G401.6 (cell line): Measurements from ENCODE around the gene GPC1.
"Not testable (repeated sequence)": the region's sequence is repeated elsewhere in the genome, so short reads cannot be mapped to it uniquely, and the experiment has no call there.

Source experiments
- FAIRE-seq: peaks from 2 replicates; lab custom pipeline; 2012; peaks lifted over from hg19 to GRCh38; lab: Jason Lieb, UNC

GPC1 gene

DNA sequence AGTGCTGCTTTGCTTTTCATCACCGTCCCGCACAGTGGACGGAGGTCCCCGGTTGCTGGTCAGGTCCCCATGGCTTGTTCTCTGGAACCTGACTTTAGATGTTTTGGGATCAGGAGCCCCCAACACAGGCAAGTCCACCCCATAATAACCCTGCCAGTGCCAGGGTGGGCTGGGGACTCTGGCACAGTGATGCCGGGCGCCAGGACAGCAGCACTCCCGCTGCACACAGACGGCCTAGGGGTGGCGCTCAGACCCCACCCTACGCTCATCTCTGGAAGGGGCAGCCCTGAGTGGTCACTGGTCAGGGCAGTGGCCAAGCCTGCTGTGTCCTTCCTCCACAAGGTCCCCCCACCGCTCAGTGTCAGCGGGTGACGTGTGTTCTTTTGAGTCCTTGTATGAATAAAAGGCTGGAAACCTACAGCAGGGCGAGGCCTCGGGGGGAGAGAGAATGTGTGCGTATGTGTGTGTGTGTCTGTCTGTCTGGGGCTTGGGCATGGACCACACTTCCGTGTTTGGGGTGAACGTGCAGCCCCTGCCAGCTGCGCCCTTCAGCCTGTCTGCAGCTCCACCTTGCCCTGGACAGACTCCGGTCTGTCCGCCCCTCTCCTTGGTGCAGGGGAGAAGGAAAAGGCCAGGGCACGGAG is 32.3 kb downstream of the GPC1 start:
- no peak for FAIRE-seq

DNA sequence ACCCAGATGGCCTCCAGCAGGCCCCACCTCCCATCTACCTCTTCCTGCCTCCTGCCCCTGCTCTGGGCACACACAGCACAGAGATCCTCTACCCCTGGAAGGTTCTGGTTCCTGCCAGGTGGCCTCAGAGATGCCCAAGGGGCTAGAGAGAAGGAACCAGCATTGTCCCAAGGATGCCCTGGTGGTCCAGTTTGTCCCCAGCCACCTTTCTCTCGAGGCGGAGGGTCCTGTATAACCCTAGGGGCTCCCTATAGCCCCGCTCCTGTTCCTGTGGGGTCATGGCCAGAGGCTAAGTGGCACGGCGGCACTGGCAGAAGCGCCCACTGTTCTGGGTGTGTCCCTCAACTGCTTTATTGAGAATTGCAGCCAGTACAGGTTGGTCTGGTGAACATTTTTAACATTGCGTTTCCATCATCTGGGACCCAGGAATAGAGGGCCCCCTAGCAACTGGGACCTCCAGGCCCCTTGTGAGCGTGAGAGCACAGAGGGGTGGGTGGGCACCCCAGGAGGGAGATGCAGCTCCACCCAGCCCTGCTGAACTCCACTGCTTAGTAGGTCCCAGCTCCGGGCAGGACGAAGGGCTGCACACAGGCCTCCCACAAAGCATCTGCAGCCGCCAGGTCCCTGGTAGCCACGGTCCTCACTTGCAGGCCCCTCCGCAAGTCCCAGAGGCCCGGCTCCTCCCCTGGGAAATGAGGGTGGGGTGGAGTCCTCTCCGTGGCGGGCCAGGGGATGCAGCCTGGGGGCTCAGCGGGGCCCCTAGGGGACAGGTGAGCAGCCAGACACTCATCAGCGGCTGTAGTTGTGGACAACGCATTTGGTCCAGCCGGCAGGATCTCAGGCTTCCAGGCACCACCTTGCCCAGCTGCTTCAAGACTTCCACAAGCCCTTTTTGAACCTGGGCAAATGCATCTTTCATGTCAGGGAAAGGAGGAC is 33.1 kb downstream of the GPC1 start:
- no peak for FAIRE-seq

DNA sequence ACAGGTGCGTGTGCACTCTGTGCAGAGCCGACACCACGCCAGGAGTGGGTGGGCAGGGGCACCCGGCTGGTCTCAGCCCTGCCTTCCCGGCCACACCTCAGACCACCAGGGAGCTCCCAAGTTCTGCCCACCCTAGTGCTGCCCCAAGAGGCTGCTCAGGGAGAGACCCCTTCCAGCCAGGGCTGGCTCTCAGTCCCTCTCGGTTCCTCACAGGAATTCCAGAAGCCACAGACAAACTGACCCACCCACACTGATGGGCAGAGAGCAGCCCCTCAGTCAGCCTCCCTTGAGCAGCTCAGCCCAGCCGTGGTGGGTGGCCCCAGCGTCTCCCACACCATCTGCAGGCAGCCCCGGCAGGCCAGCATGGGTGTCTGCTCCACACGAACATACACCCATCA is 33.8 kb downstream of the GPC1 start:
- FAIRE-seq, result no peak

DNA sequence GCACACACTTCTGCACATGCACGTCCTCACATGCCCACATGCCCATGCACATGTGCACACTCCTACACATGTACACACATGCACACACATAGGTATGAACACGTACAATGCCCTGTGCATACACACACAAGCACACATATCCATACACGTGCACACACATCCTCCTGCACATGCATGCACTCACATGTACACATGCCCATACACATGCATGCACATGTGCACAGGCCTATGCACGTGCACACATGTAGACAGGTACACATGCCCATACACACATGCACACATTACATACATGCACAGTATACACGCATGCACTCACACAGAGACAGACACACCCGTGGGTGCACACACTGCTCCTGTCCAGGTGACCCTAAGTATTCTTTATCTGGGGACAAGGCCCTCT is 34.3 kb downstream of the GPC1 start:
- no peak for FAIRE-seq

DNA sequence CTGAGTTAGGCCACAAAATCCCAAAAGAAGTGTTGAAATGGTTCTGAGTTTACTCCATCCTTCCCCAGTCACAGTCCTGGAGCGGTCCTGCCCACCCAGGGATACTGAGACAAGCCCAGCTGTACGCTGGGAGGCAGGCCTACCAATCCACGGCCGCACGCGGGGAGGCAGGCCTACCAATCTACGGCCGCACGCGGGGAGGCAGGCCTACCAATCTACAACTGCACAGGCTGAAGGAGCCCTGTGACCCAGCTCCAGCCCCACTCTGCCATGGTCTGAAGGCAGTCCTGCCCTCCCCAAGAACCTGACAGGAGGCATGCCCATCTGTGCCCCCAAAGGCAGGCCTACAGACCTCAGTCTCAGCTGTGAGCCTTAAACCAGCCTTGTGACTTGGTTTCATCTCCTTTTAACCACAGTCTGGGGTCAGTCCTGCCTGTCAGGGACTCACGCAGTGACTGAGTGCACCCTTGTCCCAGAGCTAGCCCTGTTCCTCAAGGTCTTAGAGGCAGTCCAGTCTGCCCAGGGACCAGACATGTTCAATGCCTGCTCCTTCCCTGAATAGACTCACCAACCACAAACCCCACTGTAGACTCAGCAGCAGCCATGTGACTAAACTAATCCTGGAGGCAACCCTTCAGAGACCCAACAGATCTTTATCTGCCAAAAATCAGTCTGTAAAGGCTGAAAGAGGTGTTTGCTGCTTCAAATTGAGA is 36.8 kb downstream of the GPC1 start:
- FAIRE-seq, result no peak

DNA sequence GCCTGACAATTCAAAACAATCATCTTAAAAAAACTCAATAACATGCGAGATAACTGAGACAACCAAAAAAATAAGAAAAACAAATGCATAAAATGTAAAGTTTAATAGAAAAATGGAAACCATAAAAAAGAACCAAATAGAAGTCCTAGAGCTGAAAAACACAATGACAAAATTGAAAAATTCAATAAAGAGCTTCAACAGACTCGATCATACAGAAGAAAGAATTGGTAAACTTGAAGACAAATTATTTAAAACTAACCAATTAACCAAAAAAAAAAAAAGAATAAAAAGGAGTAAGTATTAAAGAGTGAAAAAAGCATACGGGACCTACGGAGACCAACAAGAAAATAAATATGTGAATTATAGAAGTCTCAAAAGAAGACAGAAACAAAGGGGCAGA is 37.7 kb downstream of the GPC1 start:
- peak; percentile 76 for FAIRE-seq

DNA sequence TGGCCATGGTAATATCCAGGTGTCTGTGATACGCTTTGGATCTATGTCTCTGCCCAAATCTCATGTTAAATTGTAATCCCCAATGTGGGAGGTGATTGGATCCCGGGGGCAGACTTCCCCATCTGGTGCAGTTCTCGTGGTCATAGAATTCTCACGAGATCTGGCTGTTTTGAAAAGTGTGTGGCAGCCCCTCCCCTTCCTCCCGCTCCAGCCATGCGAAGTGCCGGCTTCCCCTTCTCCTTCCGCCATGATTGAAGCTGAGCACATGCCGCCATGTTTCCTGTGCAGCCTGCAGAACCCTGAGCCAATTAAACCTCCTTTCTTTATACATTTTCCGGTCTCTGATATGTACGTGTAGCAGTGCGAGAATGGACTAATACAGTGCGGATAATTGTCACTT is 42.5 kb downstream of the GPC1 start:
- FAIRE-seq, result no peak

DNA sequence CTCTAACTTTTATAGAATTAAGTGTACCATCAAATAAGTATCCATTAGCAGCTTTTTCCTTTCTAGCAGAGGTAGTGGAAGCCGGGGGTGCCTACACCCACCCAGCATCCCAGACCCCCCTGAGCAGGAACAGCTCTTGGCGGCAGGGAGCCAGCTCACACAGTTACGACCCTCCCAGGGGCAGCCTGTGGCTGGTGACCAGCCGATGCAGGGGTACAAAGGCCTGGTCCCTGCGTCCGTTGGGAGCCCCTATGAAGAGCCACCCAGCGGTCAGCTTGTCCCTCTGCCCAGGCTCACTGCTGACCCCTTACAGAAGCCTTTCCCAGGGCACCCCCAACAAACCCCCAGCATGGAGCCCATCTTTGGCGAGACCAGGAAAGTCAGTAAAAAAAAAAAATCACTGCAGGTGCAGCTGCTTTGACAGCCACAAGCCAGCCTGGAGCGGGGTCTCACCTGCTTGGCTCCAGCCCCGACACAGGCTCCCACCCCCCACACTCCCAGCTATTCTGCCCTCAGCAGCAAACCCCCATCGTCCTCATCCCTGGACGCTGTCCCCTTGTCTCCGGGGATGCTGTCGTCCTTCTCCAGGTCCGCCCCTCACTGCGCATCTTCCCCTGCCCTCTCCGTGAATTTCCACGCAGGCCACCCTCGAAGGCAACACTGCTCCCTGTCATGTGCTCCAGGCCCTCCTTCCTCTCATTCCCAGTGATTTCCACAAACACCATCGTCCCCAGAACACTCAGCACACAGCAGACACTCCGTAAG is 43.1 kb downstream of the GPC1 start:
- FAIRE-seq, result no peak

DNA sequence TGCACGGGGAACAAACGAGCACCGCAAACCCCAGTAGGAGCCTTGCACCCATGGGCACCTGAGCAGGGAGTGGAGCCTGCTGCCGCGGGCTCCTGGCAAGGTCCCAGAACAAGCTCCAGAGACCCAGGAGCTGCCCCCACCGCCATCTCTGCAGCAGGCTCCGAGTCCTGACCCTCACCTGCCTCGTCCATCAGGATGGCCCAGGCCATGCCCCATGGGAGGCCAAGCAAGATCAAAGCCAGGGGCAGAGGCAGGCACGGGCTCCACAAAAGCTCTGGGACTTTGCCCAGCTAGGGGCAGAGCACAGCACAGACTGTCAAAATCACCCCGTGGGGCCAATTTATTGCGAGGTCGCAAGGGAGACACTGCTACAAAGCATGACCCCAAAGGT is 43.6 kb downstream of the GPC1 start:
- no peak for FAIRE-seq

DNA sequence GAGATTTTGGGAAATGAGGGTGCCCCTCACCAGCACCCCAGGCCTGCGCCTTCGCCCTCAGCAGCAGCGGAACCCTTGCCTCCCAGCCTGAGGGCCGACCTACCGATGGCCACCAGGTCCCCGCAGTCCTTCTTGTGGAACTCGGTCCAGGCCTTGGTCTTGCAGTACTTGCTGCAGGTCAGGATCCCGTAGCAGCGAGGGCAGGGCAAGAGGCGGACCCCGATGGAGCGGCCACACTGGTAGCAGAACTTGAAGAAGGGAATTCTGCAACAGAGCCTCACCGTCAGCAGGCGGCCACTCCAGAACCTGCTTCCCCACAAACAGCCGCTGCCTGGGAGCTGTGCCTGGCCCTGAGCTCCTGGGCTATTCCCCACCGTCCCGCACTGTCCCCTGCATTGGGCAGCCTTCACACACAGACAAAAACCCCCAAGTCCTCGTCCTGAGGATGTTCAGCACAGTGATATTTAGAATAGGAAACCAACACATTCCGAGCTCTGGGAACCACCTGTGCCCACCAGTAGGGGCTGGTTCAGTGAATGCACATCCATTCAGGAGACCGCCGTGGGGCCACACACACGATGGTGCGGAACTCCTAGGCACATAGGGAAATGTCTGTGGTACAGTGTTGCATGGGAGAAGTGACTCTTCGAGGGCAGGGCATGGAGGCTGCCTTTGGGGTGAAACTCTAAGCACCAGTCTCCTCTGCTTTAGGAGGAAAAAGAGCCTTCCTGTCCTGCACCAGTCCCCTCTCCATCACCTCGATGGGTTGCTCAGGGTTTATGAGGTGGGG is 45.6 kb downstream of the GPC1 start:
- FAIRE-seq, result no peak

DNA sequence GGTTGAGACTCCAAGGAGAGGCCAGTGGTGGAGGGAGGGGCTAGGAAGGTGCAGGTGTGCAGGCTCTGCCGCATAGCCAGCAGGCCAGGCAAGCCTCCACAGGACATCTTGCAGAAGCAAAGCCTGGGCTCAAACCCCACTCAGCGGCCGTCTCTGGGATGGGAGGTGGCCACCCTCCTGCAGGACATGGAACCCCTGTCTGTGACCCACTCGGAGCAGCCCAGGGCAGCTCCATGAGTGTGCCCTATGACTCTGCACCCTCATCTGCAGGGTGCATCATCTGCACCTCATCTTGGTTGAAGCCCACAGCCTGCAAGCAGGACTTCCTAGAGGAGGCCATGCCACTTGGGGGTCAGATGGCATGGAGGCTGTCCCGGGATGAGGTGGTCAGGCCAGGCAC is 46.3 kb downstream of the GPC1 start:
- no peak for FAIRE-seq

DNA sequence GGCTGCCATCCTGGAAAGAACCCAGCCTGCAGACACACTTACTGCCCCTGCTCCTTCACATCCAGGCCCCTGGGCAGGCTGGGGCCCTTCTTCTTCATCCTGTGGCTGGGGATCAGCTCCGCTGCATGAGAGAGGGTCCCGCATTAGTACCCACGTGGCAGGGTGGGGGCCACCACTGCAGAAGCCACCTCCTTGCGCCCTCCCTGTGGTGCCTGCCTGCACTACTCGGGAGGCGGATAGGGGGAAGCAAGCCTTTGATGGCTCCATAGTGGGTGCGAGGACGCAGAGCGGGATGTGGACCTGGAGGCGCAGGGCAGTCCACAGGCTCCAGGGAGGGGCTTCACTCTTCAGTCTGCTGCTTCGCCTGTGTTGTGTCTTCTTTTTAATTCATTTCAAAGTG is 46.7 kb downstream of the GPC1 start:
- no peak for FAIRE-seq

DNA sequence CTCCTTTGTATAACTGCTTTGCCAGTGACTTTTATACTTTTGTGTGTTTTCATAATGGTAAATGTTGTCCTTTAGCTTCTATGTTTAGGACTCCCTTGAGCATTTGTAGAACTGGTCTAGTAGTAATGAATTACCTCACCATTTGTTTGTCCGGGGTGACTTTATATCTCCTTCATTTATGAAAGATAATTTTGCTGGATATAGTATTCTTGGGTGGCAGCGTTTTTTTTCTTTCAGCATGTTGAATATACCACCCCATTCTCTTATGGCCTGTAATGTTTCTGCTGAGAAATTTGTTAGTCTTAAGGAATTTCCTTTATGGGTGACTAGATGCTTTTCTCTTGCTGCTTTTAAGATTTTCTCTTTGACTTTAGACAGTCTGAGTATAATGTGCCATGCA is 56.0 kb downstream of the GPC1 start:
- FAIRE-seq, result no peak

DNA sequence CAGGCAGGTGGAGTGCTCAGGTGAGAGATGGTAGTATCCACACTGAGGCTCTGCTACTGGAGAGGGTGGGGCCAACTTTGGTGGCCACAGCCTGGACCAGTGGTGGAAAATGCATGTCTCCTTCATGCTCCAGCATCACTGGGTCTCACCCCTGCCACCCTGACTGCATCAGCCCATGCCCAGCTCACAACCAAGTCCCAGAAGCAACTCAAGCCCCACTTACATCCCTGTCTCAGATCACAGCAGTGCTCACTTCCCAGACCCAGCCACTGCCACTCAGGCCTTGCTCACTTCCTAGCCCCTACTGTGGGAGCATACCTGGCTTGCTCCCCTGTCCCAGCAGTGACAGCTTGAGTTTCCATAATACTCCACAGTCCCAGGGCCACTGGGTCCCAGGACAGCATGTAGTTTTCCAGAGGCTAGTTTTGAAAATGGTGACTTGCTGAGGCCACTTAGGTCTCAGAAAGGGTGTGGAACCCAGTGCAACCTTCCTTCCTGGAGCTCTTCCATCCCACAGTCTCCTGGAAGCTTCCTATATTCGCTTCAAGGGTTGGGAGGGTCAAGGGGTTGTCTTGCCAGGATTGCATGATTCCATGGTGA is 58.8 kb downstream of the GPC1 start:
- FAIRE-seq, result no peak

DNA sequence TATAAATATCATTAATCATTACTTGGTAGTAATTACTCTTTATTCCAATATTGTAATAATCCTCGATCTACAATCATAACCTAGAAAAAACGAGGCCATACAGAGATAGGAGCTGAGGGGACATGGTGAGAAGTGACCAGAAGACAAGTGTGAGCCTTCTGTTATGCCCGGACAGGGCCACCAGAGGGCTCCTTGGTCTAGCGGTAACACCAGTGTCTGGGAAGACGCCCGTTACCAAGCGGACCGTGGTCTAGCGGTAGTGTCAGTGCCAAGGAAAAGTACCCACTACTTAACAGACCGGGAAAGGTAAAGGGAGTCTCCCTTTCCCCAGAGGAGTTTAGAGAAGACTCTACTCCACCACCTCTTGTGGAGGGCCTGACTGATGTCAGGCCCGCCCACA is 59.5 kb downstream of the GPC1 start:
- FAIRE-seq, result peak; percentile 73

DNA sequence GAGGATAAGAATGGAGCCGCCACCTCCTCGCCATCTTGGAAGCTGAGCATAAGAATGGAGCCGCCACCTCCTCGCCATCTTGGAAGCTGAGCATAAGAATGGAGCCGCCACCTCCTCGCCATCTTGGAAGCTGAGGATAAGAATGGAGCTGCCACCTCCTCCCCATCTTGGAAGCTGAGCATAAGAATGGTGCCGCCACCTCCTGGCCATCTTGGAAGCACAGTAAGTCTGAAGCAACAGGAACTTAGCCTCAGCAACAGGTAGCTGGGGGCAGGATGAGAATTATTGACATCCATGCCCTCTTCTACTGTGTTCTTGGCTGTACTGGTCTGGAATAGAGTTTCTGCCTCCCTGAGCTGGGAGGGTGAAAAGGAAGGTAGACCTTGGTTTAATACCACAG is 61.6 kb downstream of the GPC1 start:
- FAIRE-seq, result not testable (repeated sequence)

DNA sequence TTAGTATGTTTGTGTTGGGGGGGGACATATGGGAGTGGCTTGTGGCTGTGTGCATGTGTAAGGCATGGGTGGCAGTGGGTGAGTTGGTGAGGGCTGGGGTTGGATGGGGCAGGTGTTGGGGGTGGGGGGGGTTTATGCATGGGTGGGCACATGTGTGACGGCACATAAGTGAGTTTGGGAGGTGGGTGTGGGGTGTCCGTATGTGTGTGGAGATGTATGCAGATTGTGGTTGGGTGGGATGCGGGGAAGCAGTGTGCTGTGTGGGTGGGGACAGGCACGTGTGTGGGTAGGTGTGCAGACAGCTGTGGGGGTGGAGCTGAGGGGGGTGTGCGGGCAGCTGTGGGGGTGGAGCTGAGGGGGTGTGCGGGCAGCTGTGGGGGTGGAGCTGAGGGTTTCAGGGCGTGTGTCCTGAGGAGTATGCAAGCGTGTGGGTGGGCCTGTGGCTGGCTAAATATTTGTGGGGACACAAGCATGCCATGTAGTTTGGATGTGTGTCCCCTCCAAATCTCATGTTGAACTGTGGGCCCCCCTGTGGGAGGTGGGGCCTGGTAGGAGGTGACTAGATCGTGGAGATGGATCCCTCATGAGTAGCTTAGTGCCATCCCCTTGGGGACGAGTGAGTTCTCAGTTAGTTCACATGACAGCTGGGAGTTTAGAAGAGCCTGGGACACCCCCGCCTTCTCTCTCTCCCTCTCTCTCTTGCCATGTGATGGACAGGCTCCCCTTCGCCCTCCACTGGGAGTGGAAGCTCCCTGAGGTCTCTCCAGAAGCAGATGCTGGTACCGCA is 62.9 kb downstream of the GPC1 start:
- FAIRE-seq, result no peak

DNA sequence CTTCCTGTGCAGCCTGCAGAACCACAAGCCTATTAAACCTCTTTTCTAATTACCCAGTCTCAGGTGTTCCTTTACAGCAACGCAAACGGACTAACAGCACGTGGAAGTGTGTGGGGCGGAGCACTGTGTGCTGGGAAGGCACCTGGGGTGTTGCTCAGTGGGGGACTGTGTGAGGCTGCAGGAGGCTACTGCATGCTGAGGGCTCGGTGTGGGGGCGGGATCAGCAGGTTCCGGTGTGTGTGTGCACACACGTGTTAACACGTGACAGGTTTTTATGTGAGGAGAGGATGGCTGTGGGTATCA is 63.4 kb downstream of the GPC1 start:
- FAIRE-seq, result no peak

DNA sequence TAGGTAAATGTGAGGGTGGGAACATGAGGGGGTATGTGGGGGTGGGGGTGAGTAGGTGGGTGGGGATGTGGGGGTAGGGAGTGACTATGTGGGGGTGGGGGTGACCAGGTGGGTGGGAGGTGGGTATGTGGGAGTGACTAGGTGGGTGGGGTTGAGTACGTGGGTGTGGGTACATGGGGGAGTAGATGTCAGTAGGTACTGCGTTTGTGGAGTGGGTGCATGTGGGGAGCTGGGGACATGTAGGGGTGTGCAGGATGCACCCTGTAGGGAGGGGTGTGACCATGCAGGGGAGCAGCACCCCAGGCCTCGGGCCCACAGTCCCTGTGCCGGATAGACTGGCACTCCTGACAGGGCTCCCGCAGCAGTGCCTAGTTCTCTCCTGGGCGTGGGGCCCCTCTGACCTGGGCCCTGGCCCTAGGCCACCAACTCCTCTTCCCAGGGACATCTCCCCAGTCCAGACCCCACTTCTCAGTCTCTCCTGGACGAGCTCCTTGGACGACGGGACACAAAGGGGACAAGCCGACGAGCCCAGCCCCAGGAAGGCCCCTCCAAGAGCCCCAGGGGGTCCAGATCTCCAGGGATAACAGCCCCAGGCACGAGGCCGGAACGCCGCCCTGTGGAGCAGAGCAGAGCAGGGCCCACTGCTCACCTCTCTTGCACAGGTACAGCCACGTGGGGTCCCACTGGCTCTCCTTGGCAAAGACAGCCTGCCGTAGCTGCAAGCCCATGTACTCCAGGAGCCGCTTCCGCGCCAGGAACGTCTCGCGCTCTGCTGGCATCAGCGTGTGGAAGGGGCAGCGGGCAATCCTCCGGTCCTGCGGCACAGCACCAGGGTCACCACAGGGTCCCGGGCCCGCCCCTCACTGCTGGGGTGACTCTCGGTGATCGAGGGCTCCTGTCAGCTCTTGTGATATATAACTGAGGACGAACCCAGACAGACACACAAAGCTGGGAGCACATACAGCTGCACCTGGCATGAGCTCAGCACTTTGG is 64.1 kb downstream of the GPC1 start:
- FAIRE-seq, result no peak
